Hematopoietic multipotent progenitor cell treated with erythropoietin and hydrocortisone succinate and interleukin-3 and kit ligand, for 6 days (in vitro differentiated cells): Measurements from ENCODE around the gene GSPT1.

Experiments
- DNase-seq: peaks from one replicate; pipeline ENCODE4 v3.0.0-alpha.2; 2015

The GSPT1 gene

GRCh38 chr16:11909653-11910545, 5.9 kb downstream of the GSPT1 start:
- DNase-seq: no peak

- DNase-seq: no peak
These were observed 8.4 kb downstream of the GSPT1 start for GRCh38 chr16:11907160-11907970.

GRCh38 chr16:11903906-11904305, 11.8 kb downstream of the GSPT1 start:
- no peak for DNase-seq

- DNase-seq: no peak
These were observed 14.7 kb downstream of the GSPT1 start for GRCh38 chr16:11901091-11901490.

GRCh38 chr16:11896486-11897176, 19.1 kb downstream of the GSPT1 start:
- DNase-seq: no peak

- no peak for DNase-seq
These were observed 22.2 kb downstream of the GSPT1 start for GRCh38 chr16:11893571-11893970.

GRCh38 chr16:11892761-11893160, 23.0 kb downstream of the GSPT1 start:
- no peak for DNase-seq

GRCh38 chr16:11890231-11890965, 25.4 kb downstream of the GSPT1 start:
- DNase-seq: no peak

- no peak for DNase-seq
These were observed 28.9 kb downstream of the GSPT1 start for GRCh38 chr16:11886881-11887280.

- no peak for DNase-seq
These were observed 31.7 kb downstream of the GSPT1 start for GRCh38 chr16:11884035-11884434.

GRCh38 chr16:11880007-11880406, 35.7 kb downstream of the GSPT1 start:
- DNase-seq: peak; percentile 27

- DNase-seq: no peak
These were observed 38.4 kb downstream of the GSPT1 start for GRCh38 chr16:11877374-11877773.

- DNase-seq: no peak
These were observed 39.5 kb downstream of the GSPT1 start for GRCh38 chr16:11876306-11876705.

- no peak for DNase-seq
These were observed 40.0 kb downstream of the GSPT1 start for GRCh38 chr16:11875721-11876120.

GRCh38 chr16:11871193-11871592, 44.6 kb downstream of the GSPT1 start:
- DNase-seq: peak; percentile 32

GRCh38 chr16:11870399-11870798, 45.4 kb downstream of the GSPT1 start:
- DNase-seq: no peak

- no peak for DNase-seq
These were observed 46.2 kb downstream of the GSPT1 start for GRCh38 chr16:11869353-11870228.

GRCh38 chr16:11868412-11868980, 47.3 kb downstream of the GSPT1 start:
- DNase-seq: no peak

GRCh38 chr16:11862489-11862888, 53.3 kb downstream of the GSPT1 start:
- no peak for DNase-seq

GRCh38 chr16:11857161-11857560, 58.6 kb downstream of the GSPT1 start:
- no peak for DNase-seq
